Small intestine (tissue), 7 donors: Measurements from ENCODE around the gene POC1A. TPM values are rescaled to one million over a fixed set of nuclear protein-coding genes. Genes with fewer than 3 reads are reported as not detected.

Experiments
- DNase-seq, 2 donors: peaks; one replicate each; pipeline versions ENCODE4 v3.0.0 to v3.0.0-alpha.2; 2013
- FAIRE-seq: peaks from 2 replicates; lab custom pipeline; 2012; peaks lifted over from hg19 to GRCh38; lab: Jason Lieb, UNC
- H3K27ac ChIP-seq, 3 donors: one replicate each; pipeline ENCODE4 v1.5.1; 2013; ENCODE audit warnings: low read length in 2 of 3, mild to moderate bottlenecking in 2 of 3, control low read depth in 1 of 3, inconsistent platforms in 1 of 3, low read depth in 1 of 3, moderate library complexity in 1 of 3
- H3K27me3 ChIP-seq, 3 donors: one replicate each; pipeline ENCODE4 v1.6.1; 2013; ENCODE audit warnings: low read length in 3 of 3, inconsistent platforms in 1 of 3; ENCODE audit not compliant: control insufficient read depth in 3 of 3, insufficient read depth in 3 of 3
- H3K36me3 ChIP-seq, 3 donors: one replicate each; pipeline ENCODE4 v1.6.1; 2013; ENCODE audit warnings: low read length in 3 of 3, inconsistent platforms in 1 of 3, low read depth in 1 of 3, mild to moderate bottlenecking in 1 of 3, moderate library complexity in 1 of 3; ENCODE audit not compliant: control insufficient read depth in 3 of 3, insufficient read depth in 2 of 3
- H3K4me1 ChIP-seq, 3 donors: one replicate each; pipeline ENCODE4 v1.6.1; 2013; ENCODE audit warnings: low read length in 2 of 3, inconsistent platforms in 1 of 3, low read depth in 1 of 3, mild to moderate bottlenecking in 1 of 3, moderate library complexity in 1 of 3; ENCODE audit not compliant: control insufficient read depth in 3 of 3, insufficient read depth in 2 of 3
- H3K4me3 ChIP-seq, 3 donors: one replicate each; pipeline ENCODE4 v1.5.1; 2013; ENCODE audit warnings: low read length in 3 of 3, control low read depth in 1 of 3, inconsistent platforms in 1 of 3, low read depth in 1 of 3, mild to moderate bottlenecking in 1 of 3, moderate library complexity in 1 of 3
- H3K9me3 ChIP-seq, 2 donors: one replicate each; pipeline ENCODE4 v1.6.1; 2013; ENCODE audit warnings: low read depth in 1 of 2, low read length in 1 of 2; ENCODE audit not compliant: control insufficient read depth in 2 of 2, insufficient read depth in 1 of 2
- WGBS, 3 donors: extraction: QIAGEN DNeasy Blood & Tissue Kit; methylation state at CpG; one replicate each; pipeline ENCODE4 v1.1.7; 2013; 5-methylcytosine and 5-hydroxymethylcytosine counted together
- polyA plus RNA-seq, 4 donors: library from polyadenylated mRNA; stranded (reverse) in 3 of 4; unstranded in 1 of 4; fragments of 200-250 nt in 3 of 4; fragments of 120-200 nt in 1 of 4; gene quantifications; one replicate each; pipeline versions ENCODE4 v1.2.1 to v1.2.3, GENCODE V29; 2013
- donor health status: healthy with polysubstance abuse.
- donor health status: control.
- donor health status: control.
- donor health status: Bipolar disorder and iron deficiency.
- donor health status: healthy.

The POC1A gene
- polyA plus RNA-seq, 4 donors, result 2.7 to 19.4 (median 4.8) TPM

DNA sequence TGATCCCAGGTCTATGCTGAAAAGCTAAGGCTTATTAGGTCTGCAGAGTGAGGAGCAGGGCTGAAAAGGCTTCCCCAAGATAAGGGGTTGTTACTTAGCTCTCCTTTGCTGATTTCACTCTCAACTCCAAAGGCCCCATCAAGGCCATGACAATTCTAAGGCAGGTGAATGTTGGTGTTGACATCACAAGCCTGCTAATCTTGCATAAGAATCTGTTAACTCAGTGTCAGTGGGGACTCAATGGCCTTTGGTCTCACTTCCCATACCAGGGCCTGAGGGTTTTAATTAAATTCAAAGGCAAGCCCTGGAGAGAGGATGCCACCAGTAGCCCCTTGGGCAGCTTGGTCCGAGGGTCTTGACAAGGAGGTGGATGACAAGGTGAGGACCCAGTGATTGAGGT is 34.3 kb upstream of the POC1A start:
- Histone ChIP-seq H3K9me3 (no peaks in the 10 kb centered on the region), H3K27me3 (no peaks in the 10 kb centered on the region), H3K27ac (peak overlapping the region in 1 of 3 donors; percentile 68), H3K4me3 (no peak overlapping the region), H3K36me3 (no peaks in the 10 kb centered on the region), H3K4me1 (peaks cover 0 to 28% (median 0%) of the 10 kb centered on the region in 3 donors)
- 56 to 73% (median 67%) methylated on average over 1 of the region's 1 CpG for WGBS, 3 donors
- DNase-seq, result peak in 1 of 2 donors; percentile 52
- no peak for FAIRE-seq

DNA sequence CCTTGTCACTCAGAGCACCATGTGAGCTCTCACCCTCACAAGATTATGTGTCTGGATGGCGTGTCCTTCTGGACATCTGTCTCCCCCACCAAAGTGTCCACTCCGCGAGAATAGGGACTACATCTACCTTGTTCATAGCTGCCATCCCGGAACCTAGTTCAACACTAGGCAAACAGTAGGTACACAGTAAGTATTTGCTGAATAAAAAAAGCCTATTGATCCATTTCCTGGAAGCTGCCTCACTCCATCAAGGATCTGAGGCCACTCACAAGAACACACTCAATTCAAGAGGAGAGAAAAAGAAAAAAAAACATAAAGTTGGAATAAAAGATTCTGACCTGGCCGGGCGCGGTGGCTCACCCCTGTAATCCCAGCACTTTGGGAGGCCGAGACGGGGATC is 32.5 kb upstream of the POC1A start:
- peaks cover 0 to 29% (median under 1%) of the 10 kb centered on the region in 3 donors for H3K4me1 ChIP-seq
- DNase-seq, result no peak
- no peaks in the 10 kb centered on the region for H3K27me3 ChIP-seq
- no peaks in the 10 kb centered on the region for H3K36me3 ChIP-seq
- no peaks in the 10 kb centered on the region for H3K9me3 ChIP-seq
- no peak overlapping the region for H3K27ac ChIP-seq
- 95 to 96% (median 96%) methylated on average over 9 of the region's 9 CpGs for WGBS, 3 donors
- H3K4me3 ChIP-seq, result no peak overlapping the region
- FAIRE-seq, result no peak

- no peaks in the 10 kb centered on the region for H3K36me3 ChIP-seq
- no peak overlapping the region for H3K4me3 ChIP-seq
- no peaks in the 10 kb centered on the region for H3K27me3 ChIP-seq
- WGBS, 3 donors, result 83 to 86% (median 85%) methylated on average over 3 of the region's 3 CpGs
- DNase-seq (no peak), FAIRE-seq (no peak)
- H3K9me3 ChIP-seq, result no peaks in the 10 kb centered on the region
- no peak overlapping the region for H3K27ac ChIP-seq
- peaks cover 0 to 29% (median 2%) of the 10 kb centered on the region in 3 donors for H3K4me1 ChIP-seq
These were observed 31.6 kb upstream of the POC1A start for GRCh38 chr3:52185837-52186236.

DNA sequence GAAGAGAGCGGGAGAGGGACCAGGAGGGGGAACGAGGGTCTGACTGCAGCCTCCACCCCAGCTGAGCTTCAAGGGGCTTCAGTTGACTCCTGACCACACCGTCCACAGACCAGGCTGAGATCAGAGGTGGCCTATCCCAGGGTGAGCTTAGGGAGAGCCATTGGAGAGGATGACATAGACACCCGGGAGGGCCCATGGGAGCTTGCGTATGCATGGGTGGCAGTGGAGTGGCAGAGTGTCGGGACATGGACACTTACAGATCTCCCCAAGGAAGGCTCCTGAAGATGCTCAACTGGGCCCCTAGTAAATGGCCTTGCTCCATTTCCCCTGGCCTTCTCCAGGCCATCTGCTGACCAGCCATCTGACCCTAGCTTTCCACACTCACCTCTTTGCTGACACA is 31.1 kb upstream of the POC1A start:
- no peak overlapping the region for H3K4me3 ChIP-seq
- DNase-seq (no peak), FAIRE-seq (no peak)
- H3K27ac ChIP-seq, result no peak overlapping the region
- H3K4me1 ChIP-seq, result peaks cover 0 to 29% (median 2%) of the 10 kb centered on the region in 3 donors
- no peaks in the 10 kb centered on the region for H3K36me3 ChIP-seq
- 93 to 95% (median 93%) methylated on average over 6 of the region's 6 CpGs for WGBS, 3 donors
- no peaks in the 10 kb centered on the region for H3K27me3 ChIP-seq
- no peaks in the 10 kb centered on the region for H3K9me3 ChIP-seq

DNA sequence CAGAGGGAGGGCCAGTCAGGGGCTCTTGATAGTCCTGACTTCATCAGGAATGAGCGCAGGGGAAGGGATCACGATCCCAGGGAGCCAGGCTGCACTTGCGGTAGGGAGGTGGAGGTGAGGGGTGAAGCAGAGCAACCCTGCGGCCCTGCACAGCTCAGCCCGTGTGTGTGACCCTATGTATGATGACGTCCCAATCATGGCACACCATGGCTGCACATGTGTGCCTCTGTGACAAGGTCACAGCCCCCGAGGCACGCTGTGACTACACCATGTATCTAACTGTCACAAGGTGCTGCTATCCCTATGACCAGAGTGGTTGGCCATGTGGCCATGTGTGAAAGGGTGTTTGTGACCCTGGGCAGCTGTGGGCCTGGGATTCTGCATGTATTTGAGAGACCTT is 30.5 kb upstream of the POC1A start:
- Histone ChIP-seq H3K4me1 (peaks cover 0 to 26% (median 2%) of the 10 kb centered on the region in 3 donors), H3K4me3 (no peak overlapping the region), H3K27me3 (no peaks in the 10 kb centered on the region), H3K36me3 (no peaks in the 10 kb centered on the region), H3K27ac (no peak overlapping the region), H3K9me3 (no peaks in the 10 kb centered on the region)
- FAIRE-seq, result no peak
- no peak for DNase-seq
- WGBS, 3 donors, result 90 to 91% (median 91%) methylated on average over 8 of the region's 8 CpGs

GRCh38 chr3:52183786-52184445 is 29.7 kb upstream of the POC1A start:
- WGBS, 3 donors, result 76 to 83% (median 77%) methylated on average over 7 of the region's 7 CpGs
- Histone ChIP-seq H3K9me3 (no peaks in the 10 kb centered on the region), H3K4me1 (peaks cover 0 to 19% (median 2%) of the 10 kb centered on the region in 3 donors), H3K4me3 (no peak overlapping the region), H3K27ac (no peak overlapping the region), H3K27me3 (no peaks in the 10 kb centered on the region), H3K36me3 (no peaks in the 10 kb centered on the region)
- DNase-seq (peak in 1 of 2 donors; percentile 39), FAIRE-seq (no peak)

GRCh38 chr3:52182691-52183090 is 28.5 kb upstream of the POC1A start:
- DNase-seq, result no peak

GRCh38 chr3:52182196-52182595 is 28.0 kb upstream of the POC1A start:
- H3K4me3 ChIP-seq, result no peak overlapping the region
- DNase-seq (peak in 1 of 2 donors; percentile 15), FAIRE-seq (no peak)
- WGBS, 3 donors, result 69 to 78% (median 69%) methylated on average over 5 of the region's 5 CpGs
- no peaks in the 10 kb centered on the region for H3K36me3 ChIP-seq
- H3K27ac ChIP-seq, result peak overlapping the region in 1 of 3 donors; percentile 31
- H3K4me1 ChIP-seq, result peaks cover 0 to 8% (median 2%) of the 10 kb centered on the region in 3 donors
- no peaks in the 10 kb centered on the region for H3K27me3 ChIP-seq
- no peaks in the 10 kb centered on the region for H3K9me3 ChIP-seq

More at GRCh38 chr3:52182691-52183090, 28.5 kb upstream of the POC1A start:
- Histone ChIP-seq H3K27ac (peak overlapping the region in 1 of 3 donors; percentile 31), H3K9me3 (no peaks in the 10 kb centered on the region), H3K36me3 (no peaks in the 10 kb centered on the region), H3K4me3 (no peak overlapping the region), H3K4me1 (peaks cover 0 to 8% (median 2%) of the 10 kb centered on the region in 3 donors), H3K27me3 (no peaks in the 10 kb centered on the region)
- WGBS, 3 donors, result 85 to 96% (median 91%) methylated on average over 4 of the region's 4 CpGs
- FAIRE-seq, result no peak
